Amniotic stem cell (primary cell): ENCODE measurements around the gene CUTC.
A peak's percentile ranks its signal among the peaks of the same experiment; 100 is the strongest.

Source experiments
- DNase-seq: peaks from one replicate; lab custom pipeline; 2025; lab: John Stamatoyannopoulos, UW

The CUTC gene

GRCh38 chr10:99784016-99784726 is 52.1 kb downstream of the CUTC start:
- DNase-seq: no peak

- no peak for DNase-seq
Measured at GRCh38 chr10:99784727-99785441, 52.9 kb downstream of the CUTC start.

GRCh38 chr10:99785646-99786045 is 53.6 kb downstream of the CUTC start:
- DNase-seq: no peak

- no peak for DNase-seq
Measured at GRCh38 chr10:99787311-99787710, 55.3 kb downstream of the CUTC start.

DNA sequence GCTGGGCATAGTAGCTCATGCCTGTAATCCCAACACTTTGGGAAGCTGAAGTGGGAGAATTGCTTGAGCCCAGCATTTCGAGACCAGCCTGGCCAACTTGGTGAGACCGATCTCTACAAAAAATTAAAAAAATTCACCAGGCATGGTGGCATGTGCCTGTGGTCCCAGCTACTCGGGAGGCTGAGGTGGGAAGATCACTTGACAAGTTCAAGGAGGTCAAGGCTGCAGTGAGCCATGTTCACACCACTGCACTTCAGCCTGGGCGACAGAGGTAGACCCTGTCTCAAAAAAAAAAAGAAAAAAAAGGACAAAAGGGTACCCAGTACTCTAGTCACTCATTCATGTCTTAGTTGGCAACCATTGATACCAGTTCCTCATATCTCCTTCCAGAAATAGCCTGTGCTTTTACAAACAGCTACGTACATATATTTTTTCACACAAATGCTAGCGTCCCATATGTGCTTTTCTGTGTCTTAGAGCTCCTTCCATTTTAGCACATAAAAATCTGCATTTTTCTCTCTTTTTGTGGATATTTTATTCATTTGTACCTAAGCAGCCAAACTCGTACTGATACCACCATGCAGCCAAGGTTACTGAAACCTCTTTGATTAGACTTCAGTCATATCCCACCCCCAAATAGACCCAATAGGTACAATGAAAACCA is 55.9 kb downstream of the CUTC start:
- DNase-seq: no peak

- DNase-seq: peak; percentile 30
Measured at GRCh38 chr10:99788598-99789256, 56.7 kb downstream of the CUTC start.

DNA sequence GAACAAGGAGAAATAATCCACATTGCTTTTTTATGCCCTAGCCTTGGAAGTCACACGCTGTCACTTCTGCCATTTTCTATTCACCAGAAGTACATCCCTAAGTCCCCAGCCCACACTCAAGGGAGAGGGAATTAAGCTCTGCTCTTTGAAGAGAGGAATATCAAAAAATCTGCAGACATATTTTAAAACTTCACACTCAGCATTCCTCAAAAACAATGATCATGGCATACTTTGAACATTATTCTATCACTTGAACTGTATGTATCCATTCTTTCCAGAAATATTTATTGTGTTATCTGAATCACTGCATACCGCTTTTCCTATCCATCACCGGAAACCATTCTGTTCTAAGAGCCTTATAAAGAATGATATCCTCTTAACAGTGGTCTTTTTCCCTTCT is 59.8 kb downstream of the CUTC start:
- DNase-seq: no peak

GRCh38 chr10:99793819-99794218 is 61.8 kb downstream of the CUTC start:
- DNase-seq: no peak

DNA sequence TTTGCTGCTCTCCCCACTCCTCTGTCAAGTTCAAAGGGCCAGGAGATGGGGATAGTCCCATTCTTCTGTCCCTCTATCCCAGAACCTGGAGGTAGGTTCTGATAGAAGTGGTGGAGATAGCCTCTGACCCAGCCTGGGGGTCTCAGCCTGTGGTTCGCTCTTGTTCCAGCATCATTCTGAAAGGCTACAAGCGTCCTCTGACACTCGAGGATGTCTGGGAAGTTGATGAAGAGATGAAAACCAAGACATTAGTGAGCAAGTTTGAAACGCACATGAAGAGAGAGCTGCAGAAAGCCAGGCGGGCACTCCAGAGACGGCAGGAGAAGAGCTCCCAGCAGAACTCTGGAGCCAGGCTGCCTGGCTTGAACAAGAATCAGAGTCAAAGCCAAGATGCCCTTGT is 64.9 kb downstream of the CUTC start:
- DNase-seq: no peak

- DNase-seq: no peak
Measured at GRCh38 chr10:99798031-99798430, 66.0 kb downstream of the CUTC start.

GRCh38 chr10:99798920-99799319 is 66.9 kb downstream of the CUTC start:
- DNase-seq: no peak

DNA sequence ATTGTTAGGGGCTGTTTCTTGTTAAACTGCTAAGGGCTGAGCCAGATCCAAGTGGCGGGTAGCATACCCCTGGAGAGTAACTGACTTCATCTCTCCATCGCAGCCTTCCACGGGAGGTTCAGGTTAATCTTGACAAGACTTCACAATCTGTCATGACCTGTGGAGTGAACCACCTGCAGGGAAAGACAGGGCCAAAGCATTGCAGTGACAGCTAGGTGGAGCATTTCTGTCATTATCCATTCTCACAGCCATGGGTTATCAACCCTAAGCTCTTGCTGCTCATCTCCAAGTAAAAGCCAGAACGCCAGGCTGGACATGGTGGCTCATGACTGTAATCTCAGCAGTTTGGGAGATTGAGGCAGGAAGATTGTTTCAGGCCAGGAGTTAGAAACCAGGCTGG is 67.6 kb downstream of the CUTC start:
- no peak for DNase-seq

DNA sequence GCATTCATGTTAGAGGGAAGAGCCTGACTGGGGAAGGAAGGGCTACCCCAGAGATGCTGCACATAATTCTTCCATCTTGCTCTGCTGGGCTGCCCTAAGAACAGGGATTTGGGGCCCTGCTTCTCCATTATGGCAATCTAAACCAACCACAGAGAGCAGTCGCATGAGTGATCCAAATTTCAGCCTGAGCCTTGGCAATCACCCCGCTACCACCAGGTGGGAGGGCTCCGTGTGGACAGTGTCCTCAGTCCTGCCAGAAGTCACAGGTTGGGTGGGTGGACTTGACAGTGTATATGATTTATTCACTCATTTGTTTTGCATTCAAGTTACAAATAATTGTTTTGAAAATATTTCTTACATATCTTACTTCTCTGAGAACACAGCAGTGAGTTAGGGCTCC is 72.4 kb downstream of the CUTC start:
- DNase-seq: no peak

DNA sequence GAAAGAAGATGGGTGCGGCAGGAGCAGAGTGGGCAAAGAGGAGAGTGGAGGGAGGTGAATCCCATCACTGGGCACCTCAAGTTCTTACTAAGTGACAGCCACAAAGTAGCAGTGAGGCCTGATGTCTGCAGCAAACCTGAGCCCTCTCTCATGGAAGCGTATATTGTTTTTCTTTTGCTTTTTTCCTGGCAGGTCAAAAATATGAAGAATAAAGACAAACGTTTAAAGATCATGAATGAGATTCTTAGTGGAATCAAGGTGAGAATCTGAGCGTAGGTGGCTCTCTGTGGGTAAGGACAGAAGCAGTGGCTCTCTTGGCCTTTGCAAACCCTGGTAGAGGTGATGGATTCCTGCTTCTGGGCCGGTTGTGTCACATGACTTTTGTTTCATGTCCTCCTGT is 73.2 kb downstream of the CUTC start:
- DNase-seq: no peak
